PC-9 (cell line): Measurements from ENCODE around the gene SRP68.

ENCODE experiments used
- EZH2 ChIP-seq: fragments of 200-600 bp; sonication (generic); IDR thresholded peaks from 2 replicates; pipeline ENCODE4 v1.8.0; 2017; ENCODE audit warnings: antibody characterized with exemption, low read depth
- TF ChIP-seq, protein P1 (sequence below): fragments of 200-600 bp; sonication (generic); conservative IDR thresholded peaks from 2 replicates; pipeline ENCODE4 v1.6.1; 2017; ENCODE audit warnings: mixed run types, antibody characterized with exemption, mild to moderate bottlenecking, moderate library complexity

GRCh38 chr17:76018801-76019200, 53.5 kb downstream of the SRP68 start:
- TF ChIP-seq, protein P1, sequence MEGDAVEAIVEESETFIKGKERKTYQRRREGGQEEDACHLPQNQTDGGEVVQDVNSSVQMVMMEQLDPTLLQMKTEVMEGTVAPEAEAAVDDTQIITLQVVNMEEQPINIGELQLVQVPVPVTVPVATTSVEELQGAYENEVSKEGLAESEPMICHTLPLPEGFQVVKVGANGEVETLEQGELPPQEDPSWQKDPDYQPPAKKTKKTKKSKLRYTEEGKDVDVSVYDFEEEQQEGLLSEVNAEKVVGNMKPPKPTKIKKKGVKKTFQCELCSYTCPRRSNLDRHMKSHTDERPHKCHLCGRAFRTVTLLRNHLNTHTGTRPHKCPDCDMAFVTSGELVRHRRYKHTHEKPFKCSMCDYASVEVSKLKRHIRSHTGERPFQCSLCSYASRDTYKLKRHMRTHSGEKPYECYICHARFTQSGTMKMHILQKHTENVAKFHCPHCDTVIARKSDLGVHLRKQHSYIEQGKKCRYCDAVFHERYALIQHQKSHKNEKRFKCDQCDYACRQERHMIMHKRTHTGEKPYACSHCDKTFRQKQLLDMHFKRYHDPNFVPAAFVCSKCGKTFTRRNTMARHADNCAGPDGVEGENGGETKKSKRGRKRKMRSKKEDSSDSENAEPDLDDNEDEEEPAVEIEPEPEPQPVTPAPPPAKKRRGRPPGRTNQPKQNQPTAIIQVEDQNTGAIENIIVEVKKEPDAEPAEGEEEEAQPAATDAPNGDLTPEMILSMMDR: no peak
- no peak for TF ChIP-seq EZH2
